ENCODE measurements around the gene MEST. TPM values are rescaled to one million over a fixed set of nuclear protein-coding genes. Genes with fewer than 3 reads are reported as not detected.

Gene MEST
- total RNA-seq, 2 donors from 2014 or later, result 44.3 to 47.7 TPM

Small RNAs within 50 kb of the gene (microRNA-seq; reads per million reads assigned to microRNA genes)
- 1,303 to 3,556 reads per million in 2 donors for gene MIR335

Other genes starting within 250 kb of the MEST start
- gene CPA2, start 225.2 kb upstream of the MEST start, total RNA-seq, result 1 to 10 TPM; 1.1 to 1.7 TPM
- gene CPA4, start 198.9 kb upstream of the MEST start, total RNA-seq, result not detected
- not detected for gene CPA5, start 147.3 kb upstream of the MEST start, total RNA-seq
- gene CPA1, start 111.6 kb upstream of the MEST start, total RNA-seq, result 1 to 10 TPM in 1 of 2 donors, not detected in 1; 4.8 TPM
- gene CEP41, start 51.1 kb upstream of the MEST start, total RNA-seq, result 1 to 10 TPM; 6.3 to 6.5 TPM
- 10 to 100 TPM; 19.1 to 20.4 TPM for gene COPG2, start 176.7 kb downstream of the MEST start, total RNA-seq
- not detected for gene TSGA13, start 194.5 kb downstream of the MEST start, total RNA-seq
- gene KLF14, start 242.1 kb downstream of the MEST start, total RNA-seq, result not detected

Measured in left colon (tissue), 2 donors.